ENCODE results near the gene DMAC2L.

DNA sequence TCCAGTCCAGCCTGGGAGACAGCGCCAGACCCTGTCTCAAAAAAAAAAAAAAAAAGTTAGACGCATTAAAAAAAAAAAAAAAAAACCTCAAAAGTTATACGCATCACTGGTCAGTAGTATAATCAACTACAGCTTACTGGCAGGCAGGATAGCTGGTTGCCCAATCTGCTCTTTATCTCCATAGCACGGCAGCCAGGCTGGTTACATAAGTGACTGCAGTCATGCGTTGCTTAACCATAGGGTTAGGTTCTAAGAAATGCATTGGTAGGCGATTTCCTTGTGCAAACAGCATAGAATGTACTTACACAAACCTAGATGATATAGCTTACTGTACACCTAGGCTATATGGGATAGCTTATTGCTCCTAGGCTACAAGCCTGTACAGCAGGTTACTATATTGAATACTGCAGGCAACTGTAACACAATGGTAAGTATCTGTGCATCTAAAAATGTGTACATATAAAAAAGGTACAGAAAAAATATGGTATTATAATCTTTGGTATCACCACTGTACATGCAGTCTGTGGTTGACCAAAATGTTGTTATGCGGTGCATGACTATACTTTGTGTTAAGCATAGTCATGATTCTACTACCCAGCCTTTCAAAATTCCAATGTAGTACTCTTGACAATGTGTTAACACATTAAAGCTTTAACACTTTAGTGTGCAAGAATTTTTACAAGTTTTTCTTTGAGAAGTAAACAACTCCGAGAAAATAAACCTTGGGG, 8.2 kb upstream of the DMAC2L start:
- no peak for TF ChIP-seq EZH2 (IDR thresholded peaks at IDR 0.05; ENCODE audit: borderline replicate concordance, control insufficient read depth, low read depth, low read length)
- TF ChIP-seq, protein P1, sequence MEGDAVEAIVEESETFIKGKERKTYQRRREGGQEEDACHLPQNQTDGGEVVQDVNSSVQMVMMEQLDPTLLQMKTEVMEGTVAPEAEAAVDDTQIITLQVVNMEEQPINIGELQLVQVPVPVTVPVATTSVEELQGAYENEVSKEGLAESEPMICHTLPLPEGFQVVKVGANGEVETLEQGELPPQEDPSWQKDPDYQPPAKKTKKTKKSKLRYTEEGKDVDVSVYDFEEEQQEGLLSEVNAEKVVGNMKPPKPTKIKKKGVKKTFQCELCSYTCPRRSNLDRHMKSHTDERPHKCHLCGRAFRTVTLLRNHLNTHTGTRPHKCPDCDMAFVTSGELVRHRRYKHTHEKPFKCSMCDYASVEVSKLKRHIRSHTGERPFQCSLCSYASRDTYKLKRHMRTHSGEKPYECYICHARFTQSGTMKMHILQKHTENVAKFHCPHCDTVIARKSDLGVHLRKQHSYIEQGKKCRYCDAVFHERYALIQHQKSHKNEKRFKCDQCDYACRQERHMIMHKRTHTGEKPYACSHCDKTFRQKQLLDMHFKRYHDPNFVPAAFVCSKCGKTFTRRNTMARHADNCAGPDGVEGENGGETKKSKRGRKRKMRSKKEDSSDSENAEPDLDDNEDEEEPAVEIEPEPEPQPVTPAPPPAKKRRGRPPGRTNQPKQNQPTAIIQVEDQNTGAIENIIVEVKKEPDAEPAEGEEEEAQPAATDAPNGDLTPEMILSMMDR (IDR thresholded peaks at IDR 0.05 in 2 of 3, conservative IDR thresholded peaks at IDR 0.05 in 1 of 3; ENCODE audit: control insufficient read depth in 2 of 3, extremely low read depth in 1 of 3, insufficient read depth in 1 of 3, low read depth in 3 of 3, low read length in 3 of 3): no peak
- TF ChIP-seq POLR2AphosphoS2 (IDR thresholded peaks at IDR 0.05; ENCODE audit: low read depth, low read length): no peak
- no peak for TF ChIP-seq SUZ12 (IDR thresholded peaks at IDR 0.05; ENCODE audit: unreplicated experiment)
- TF ChIP-seq POLR2A (IDR thresholded peaks at IDR 0.05; ENCODE audit: low read depth, low read length): no peak
- TF ChIP-seq, protein P2, sequence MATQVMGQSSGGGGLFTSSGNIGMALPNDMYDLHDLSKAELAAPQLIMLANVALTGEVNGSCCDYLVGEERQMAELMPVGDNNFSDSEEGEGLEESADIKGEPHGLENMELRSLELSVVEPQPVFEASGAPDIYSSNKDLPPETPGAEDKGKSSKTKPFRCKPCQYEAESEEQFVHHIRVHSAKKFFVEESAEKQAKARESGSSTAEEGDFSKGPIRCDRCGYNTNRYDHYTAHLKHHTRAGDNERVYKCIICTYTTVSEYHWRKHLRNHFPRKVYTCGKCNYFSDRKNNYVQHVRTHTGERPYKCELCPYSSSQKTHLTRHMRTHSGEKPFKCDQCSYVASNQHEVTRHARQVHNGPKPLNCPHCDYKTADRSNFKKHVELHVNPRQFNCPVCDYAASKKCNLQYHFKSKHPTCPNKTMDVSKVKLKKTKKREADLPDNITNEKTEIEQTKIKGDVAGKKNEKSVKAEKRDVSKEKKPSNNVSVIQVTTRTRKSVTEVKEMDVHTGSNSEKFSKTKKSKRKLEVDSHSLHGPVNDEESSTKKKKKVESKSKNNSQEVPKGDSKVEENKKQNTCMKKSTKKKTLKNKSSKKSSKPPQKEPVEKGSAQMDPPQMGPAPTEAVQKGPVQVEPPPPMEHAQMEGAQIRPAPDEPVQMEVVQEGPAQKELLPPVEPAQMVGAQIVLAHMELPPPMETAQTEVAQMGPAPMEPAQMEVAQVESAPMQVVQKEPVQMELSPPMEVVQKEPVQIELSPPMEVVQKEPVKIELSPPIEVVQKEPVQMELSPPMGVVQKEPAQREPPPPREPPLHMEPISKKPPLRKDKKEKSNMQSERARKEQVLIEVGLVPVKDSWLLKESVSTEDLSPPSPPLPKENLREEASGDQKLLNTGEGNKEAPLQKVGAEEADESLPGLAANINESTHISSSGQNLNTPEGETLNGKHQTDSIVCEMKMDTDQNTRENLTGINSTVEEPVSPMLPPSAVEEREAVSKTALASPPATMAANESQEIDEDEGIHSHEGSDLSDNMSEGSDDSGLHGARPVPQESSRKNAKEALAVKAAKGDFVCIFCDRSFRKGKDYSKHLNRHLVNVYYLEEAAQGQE (IDR thresholded peaks at IDR 0.05; ENCODE audit: low read depth, low read length): no peak
- TF ChIP-seq, protein P3, sequence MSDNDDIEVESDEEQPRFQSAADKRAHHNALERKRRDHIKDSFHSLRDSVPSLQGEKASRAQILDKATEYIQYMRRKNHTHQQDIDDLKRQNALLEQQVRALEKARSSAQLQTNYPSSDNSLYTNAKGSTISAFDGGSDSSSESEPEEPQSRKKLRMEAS (IDR thresholded peaks at IDR 0.05; ENCODE audit: low read depth, low read length): no peak
- no peak for TF ChIP-seq TAF1 (IDR thresholded peaks at IDR 0.05; ENCODE audit: borderline replicate concordance, low read depth, low read length)
- TF ChIP-seq, protein P4, sequence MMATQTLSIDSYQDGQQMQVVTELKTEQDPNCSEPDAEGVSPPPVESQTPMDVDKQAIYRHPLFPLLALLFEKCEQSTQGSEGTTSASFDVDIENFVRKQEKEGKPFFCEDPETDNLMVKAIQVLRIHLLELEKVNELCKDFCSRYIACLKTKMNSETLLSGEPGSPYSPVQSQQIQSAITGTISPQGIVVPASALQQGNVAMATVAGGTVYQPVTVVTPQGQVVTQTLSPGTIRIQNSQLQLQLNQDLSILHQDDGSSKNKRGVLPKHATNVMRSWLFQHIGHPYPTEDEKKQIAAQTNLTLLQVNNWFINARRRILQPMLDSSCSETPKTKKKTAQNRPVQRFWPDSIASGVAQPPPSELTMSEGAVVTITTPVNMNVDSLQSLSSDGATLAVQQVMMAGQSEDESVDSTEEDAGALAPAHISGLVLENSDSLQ (IDR thresholded peaks at IDR 0.05): no peak
- TF ChIP-seq TCF7 (IDR thresholded peaks at IDR 0.05; ENCODE audit: borderline replicate concordance): no peak
- TF ChIP-seq LARP7 (IDR thresholded peaks at IDR 0.05): no peak
- no peak for TF ChIP-seq RBBP5 (conservative IDR thresholded peaks at IDR 0.05)
- TF ChIP-seq EED (IDR thresholded peaks at IDR 0.05; ENCODE audit: low read depth): no peak
- no peak for TF ChIP-seq HDAC2 (IDR thresholded peaks at IDR 0.05)
